ENCODE measurements around the gene GPC6.

- no peak for TF ChIP-seq CTCF (IDR thresholded peaks at IDR 0.05; ENCODE audit: insufficient read depth, low read length, poor library complexity, severe bottlenecking)
- TF ChIP-seq EZH2phosphoT487 (conservative IDR thresholded peaks at IDR 0.05; ENCODE audit: low read length) = no peak
These were observed 191.8 kb downstream of the GPC6 start for GRCh38 chr13:93418398-93418797.
